ENCODE measurements around the gene QSOX1. TPM values are rescaled to one million over a fixed set of nuclear protein-coding genes. Genes with fewer than 3 reads are reported as not detected.

Gene QSOX1
- total RNA-seq, 1 donor from 2014 or later, result 202 TPM

GRCh38 chr1:180168786-180169639, 14.3 kb downstream of the QSOX1 start:
- no peaks in the 10 kb centered on the region for H3K27me3 ChIP-seq (ENCODE audit: control insufficient read depth, insufficient read depth, low read length)
- H3K4me3 ChIP-seq (ENCODE audit: low read depth, low read length), result no peak overlapping the region
- DNase-seq (ENCODE audit: low read depth), result no peak
- peak; percentile 62 for TF ChIP-seq CTCF (IDR thresholded peaks at IDR 0.05; ENCODE audit: insufficient read depth, low read length, poor library complexity, severe bottlenecking)
- H3K36me3 ChIP-seq (ENCODE audit: control insufficient read depth, insufficient read depth, low read length), result no peaks in the 10 kb centered on the region

GRCh38 chr1:180169640-180170195, 15.0 kb downstream of the QSOX1 start:
- DNase-seq (ENCODE audit: low read depth), result no peak
- TF ChIP-seq CTCF (IDR thresholded peaks at IDR 0.05; ENCODE audit: insufficient read depth, low read length, poor library complexity, severe bottlenecking), result no peak
- Histone ChIP-seq H3K27me3 (ENCODE audit: control insufficient read depth, insufficient read depth, low read length) (no peaks in the 10 kb centered on the region), H3K36me3 (ENCODE audit: control insufficient read depth, insufficient read depth, low read length) (no peaks in the 10 kb centered on the region), H3K4me3 (ENCODE audit: low read depth, low read length) (no peak overlapping the region)

- Histone ChIP-seq H3K27me3 (ENCODE audit: control insufficient read depth, insufficient read depth, low read length) (no peaks in the 10 kb centered on the region), H3K4me3 (ENCODE audit: low read depth, low read length) (no peak overlapping the region), H3K36me3 (ENCODE audit: control insufficient read depth, insufficient read depth, low read length) (no peaks in the 10 kb centered on the region)
- no peak for TF ChIP-seq CTCF (IDR thresholded peaks at IDR 0.05; ENCODE audit: insufficient read depth, low read length, poor library complexity, severe bottlenecking)
- no peak for DNase-seq (ENCODE audit: low read depth)
These were observed 16.0 kb downstream of the QSOX1 start for GRCh38 chr1:180170546-180171151.

DNA sequence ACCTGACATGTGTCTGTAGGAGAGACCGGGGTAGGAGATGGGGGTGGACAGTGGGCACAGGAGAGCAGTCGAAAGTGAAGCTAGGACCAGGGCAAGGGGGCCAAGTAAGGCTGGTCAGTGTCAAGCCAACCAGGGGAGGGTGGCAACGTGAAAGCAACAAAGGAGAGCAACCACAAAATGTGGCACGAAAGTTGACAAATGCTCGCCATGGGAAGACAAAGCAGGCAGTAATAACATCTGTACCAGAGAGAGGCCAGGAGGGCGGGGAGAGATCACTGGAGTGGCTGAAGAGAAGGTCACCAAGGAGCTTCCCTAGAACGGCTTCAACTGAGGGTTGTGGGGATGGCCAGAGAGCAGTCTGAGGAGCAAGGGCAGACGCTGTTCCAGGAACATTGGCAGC, 17.0 kb downstream of the QSOX1 start:
- TF ChIP-seq CTCF (IDR thresholded peaks at IDR 0.05; ENCODE audit: insufficient read depth, low read length, poor library complexity, severe bottlenecking), result no peak
- DNase-seq (ENCODE audit: low read depth), result no peak
- no peaks in the 10 kb centered on the region for H3K27me3 ChIP-seq (ENCODE audit: control insufficient read depth, insufficient read depth, low read length)
- no peaks in the 10 kb centered on the region for H3K36me3 ChIP-seq (ENCODE audit: control insufficient read depth, insufficient read depth, low read length)
- no peak overlapping the region for H3K4me3 ChIP-seq (ENCODE audit: low read depth, low read length)

- H3K27me3 ChIP-seq (ENCODE audit: control insufficient read depth, insufficient read depth, low read length), result no peaks in the 10 kb centered on the region
- no peak for TF ChIP-seq CTCF (IDR thresholded peaks at IDR 0.05; ENCODE audit: insufficient read depth, low read length, poor library complexity, severe bottlenecking)
These were observed 18.8 kb downstream of the QSOX1 start for GRCh38 chr1:180173451-180173850.

More at GRCh38 chr1:180173451-180173850, 18.8 kb downstream of the QSOX1 start:
- Histone ChIP-seq H3K36me3 (ENCODE audit: control insufficient read depth, insufficient read depth, low read length) (no peaks in the 10 kb centered on the region), H3K4me3 (ENCODE audit: low read depth, low read length) (no peak overlapping the region)
- no peak for DNase-seq (ENCODE audit: low read depth)

Data from kidney epithelial cell (primary cell).